ENCODE data around the gene SEC14L3. TPM values are rescaled to one million over a fixed set of nuclear protein-coding genes. Genes with fewer than 3 reads are reported as not detected.

Gene SEC14L3
- total and polyA plus RNA-seq, 10 of the 15 experiments (the other 5 are each of a cell fraction or from before 2014, with no cell fraction given) = 0.03 TPM; not detected in 9

- ATAC-seq = no peak
- in situ Hi-C loops (cut with MboI) (no loop called here), intact Hi-C loops (cut with micrococcal nuclease; ENCODE audit: unreplicated experiment) (no loop called here)
- Histone ChIP-seq H3K27me3 (replicated peaks in 1 of 2; ENCODE audit: control insufficient read depth in 2 of 2, insufficient read depth in 2 of 2, low read length in 1 of 2) (no peaks in the 10 kb centered on the region), H3K27ac (ENCODE audit: control insufficient read depth, insufficient read depth) (no peak overlapping the region), H3K36me3 (ENCODE audit: control insufficient read depth in 2 of 2, insufficient read depth in 2 of 2, low read length in 1 of 2) (peaks cover 3 to 11% of the 10 kb centered on the region in 2 experiments; a peak in 2 of 4 replicates), H3K9me3 (replicated peaks; ENCODE audit: control insufficient read depth, insufficient read depth, low read length) (peaks cover 8% of the 10 kb centered on the region; the same call in 2 of the 3 replicates), H3K9ac (ENCODE audit: control insufficient read depth, insufficient read depth, low read length) (no peak overlapping the region), H3K4me2 (ENCODE audit: control insufficient read depth, insufficient read depth) (no peak overlapping the region), H3K4me3 (no peak overlapping the region), H2AFZ (ENCODE audit: control insufficient read depth, low read depth, low read length) (no peak overlapping the region), H4K20me1 (ENCODE audit: control insufficient read depth, insufficient read depth) (no peaks in the 10 kb centered on the region), H3K79me2 (ENCODE audit: control insufficient read depth, insufficient read depth, low read length) (peaks cover under 1% of the 10 kb centered on the region; the same call in 1 of the 2 replicates), H3K4me1 (ENCODE audit: control insufficient read depth, insufficient read depth, low read length) (peaks cover 8% of the 10 kb centered on the region)
- CTCF ChIA-PET = interaction anchor here (1.1 to 3.8 kb wide), 3 partner anchors 8 to 14 kb away, joined by 3 to 21 read pairs (median 4); partner anchors contain the start of gene MTFP1
- 64% methylated on average over 4 of the region's 4 CpGs for WGBS (ENCODE audit: insufficient coverage, insufficient replicate concordance, low lambda C conversion rate, missing lambda C conversion rate)
- no peak for TF ChIP-seq ZNF687 (IDR thresholded peaks at IDR 0.05)
- no TSS peak for BruUV-seq (replicated peaks)
- RAD21 ChIA-PET (ENCODE audit: unreplicated experiment) = no interaction called here
- POLR2A ChIA-PET = no interaction called here
- no peak for DNase-seq (ENCODE audit: low read depth, low spot score)
- SMC1A ChIA-PET (ENCODE audit: uncharacterized antibody, unreplicated experiment) = no interaction called here
- FAIRE-seq = no peak
These were observed 39.7 kb downstream of the SEC14L3 start for GRCh38 chr22:30432096-30432495.

DNA sequence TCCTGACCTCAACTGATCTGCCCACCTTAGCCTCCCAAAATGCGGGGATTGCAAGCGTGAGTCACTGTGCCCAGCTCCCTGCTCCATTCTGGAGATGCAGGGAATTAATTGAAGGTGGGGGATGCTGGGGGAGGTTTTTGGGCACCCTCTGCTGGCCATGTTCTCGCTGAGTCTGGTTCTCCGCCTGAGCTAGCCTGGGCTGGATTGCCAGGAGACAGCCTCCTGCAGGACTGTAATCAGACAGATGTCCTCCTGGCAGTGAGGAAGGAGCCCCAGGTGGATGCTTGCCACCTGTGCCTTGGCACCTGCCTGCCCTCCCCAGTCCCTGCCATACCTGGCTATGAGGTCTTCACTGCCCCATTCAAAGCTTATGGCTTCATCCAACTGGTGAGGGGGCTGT, 40.9 kb downstream of the SEC14L3 start:
- H3K27ac ChIP-seq (ENCODE audit: control insufficient read depth, insufficient read depth) = no peak overlapping the region
- ChIA-PET SMC1A (ENCODE audit: uncharacterized antibody, unreplicated experiment) (no interaction called here), RAD21 (ENCODE audit: unreplicated experiment) (no interaction called here), CTCF (interaction anchor here (1.1 kb wide), 1 partner anchor 39 kb away, joined by 5 read pairs; no protein-coding TSS in a partner anchor), POLR2A (no interaction called here)
- no TSS peak for BruUV-seq (replicated peaks)
- ATAC-seq (no peak), DNase-seq (ENCODE audit: low read depth, low spot score) (no peak), FAIRE-seq (no peak)
- in situ Hi-C loops (cut with MboI) = no loop called here
- H3K4me3 ChIP-seq = no peak overlapping the region
- H3K9me3 ChIP-seq (replicated peaks; ENCODE audit: control insufficient read depth, insufficient read depth, low read length) = peaks cover 5% of the 10 kb centered on the region; the same call in 2 of the 3 replicates
- TF ChIP-seq CHD1 (IDR thresholded peaks at IDR 0.05; ENCODE audit: low read depth, low read length) (no peak), BRCA1 (IDR thresholded peaks at IDR 0.05; ENCODE audit: low read depth, low read length) (no peak), RFX5 (IDR thresholded peaks at IDR 0.05; ENCODE audit: low read depth, low read length) (no peak), PBX3 (IDR thresholded peaks at IDR 0.05; ENCODE audit: insufficient replicate concordance, low read depth, low read length) (no peak)
- TF ChIP-seq, protein P1, sequence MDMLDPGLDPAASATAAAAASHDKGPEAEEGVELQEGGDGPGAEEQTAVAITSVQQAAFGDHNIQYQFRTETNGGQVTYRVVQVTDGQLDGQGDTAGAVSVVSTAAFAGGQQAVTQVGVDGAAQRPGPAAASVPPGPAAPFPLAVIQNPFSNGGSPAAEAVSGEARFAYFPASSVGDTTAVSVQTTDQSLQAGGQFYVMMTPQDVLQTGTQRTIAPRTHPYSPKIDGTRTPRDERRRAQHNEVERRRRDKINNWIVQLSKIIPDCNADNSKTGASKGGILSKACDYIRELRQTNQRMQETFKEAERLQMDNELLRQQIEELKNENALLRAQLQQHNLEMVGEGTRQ (IDR thresholded peaks at IDR 0.05; ENCODE audit: borderline replicate concordance, low read depth, low read length) = no peak
- peaks cover 14% of the 10 kb centered on the region for H3K4me1 ChIP-seq (ENCODE audit: control insufficient read depth, insufficient read depth, low read length)
- no peaks in the 10 kb centered on the region for H4K20me1 ChIP-seq (ENCODE audit: control insufficient read depth, insufficient read depth)
- H3K9ac ChIP-seq (ENCODE audit: control insufficient read depth, insufficient read depth, low read length) = no peak overlapping the region
- peaks cover 11% of the 10 kb centered on the region for H3K79me2 ChIP-seq (ENCODE audit: control insufficient read depth, insufficient read depth, low read length)
- peaks cover 3 to 11% of the 10 kb centered on the region in 2 experiments; a peak in 2 of 4 replicates for H3K36me3 ChIP-seq (ENCODE audit: control insufficient read depth in 2 of 2, insufficient read depth in 2 of 2, low read length in 1 of 2)
- no peak overlapping the region for H3K4me2 ChIP-seq (ENCODE audit: control insufficient read depth, insufficient read depth)
- intact Hi-C loops (cut with micrococcal nuclease; ENCODE audit: unreplicated experiment) = no loop called here
- H2AFZ ChIP-seq (ENCODE audit: control insufficient read depth, low read depth, low read length) = no peak overlapping the region
- 89% methylated on average over 4 of the region's 4 CpGs for WGBS (ENCODE audit: insufficient coverage, insufficient replicate concordance, low lambda C conversion rate, missing lambda C conversion rate)
- no peaks in the 10 kb centered on the region for H3K27me3 ChIP-seq (replicated peaks in 1 of 2; ENCODE audit: control insufficient read depth in 2 of 2, insufficient read depth in 2 of 2, low read length in 1 of 2)

Measured in GM12878 (cell line).